ENCODE results near the gene TMC1.

GRCh38 chr9:72497447-72498046, 23.9 kb upstream of the TMC1 start:
- no peak for TF ChIP-seq POLR2A (IDR thresholded peaks at IDR 0.05)
- TF ChIP-seq CTCF (IDR thresholded peaks at IDR 0.05): no peak

Measured in breast epithelium (tissue), 3 donors.